ENCODE results near the gene PCGF2.
A peak's percentile ranks its signal among the peaks of the same experiment; 100 is the strongest.

Gene PCGF2

GRCh38 chr17:38703742-38704605 is 44.2 kb downstream of the PCGF2 start (continued):
- TF ChIP-seq ZNF146 (tag by site-specific recombination; IDR thresholded peaks at IDR 0.05): 0 out of 2 replicates have a peak, but pooled peaks have one; percentile 3
- TF ChIP-seq ZNF211 (tag by site-specific recombination; IDR thresholded peaks at IDR 0.05; ENCODE audit: low read depth): no peak
- TF ChIP-seq GLI4 (tag by site-specific recombination; IDR thresholded peaks at IDR 0.05): no peak; the same call in 1 of the 2 replicates
- peak; percentile 52 for TF ChIP-seq OSR2 (tag by site-specific recombination; IDR thresholded peaks at IDR 0.05)
- TF ChIP-seq ZNF600 (tag by site-specific recombination; IDR thresholded peaks at IDR 0.05): peak; percentile 66; the same call in 1 of the 2 replicates
- TF ChIP-seq ELK4 (IDR thresholded peaks at IDR 0.05; ENCODE audit: borderline replicate concordance, low read depth, low read length): no peak; the same call in 1 of the 2 replicates
- peak; percentile 72 for TF ChIP-seq ZNF623 (tag by site-specific recombination; IDR thresholded peaks at IDR 0.05)
- TF ChIP-seq ZNF341 (tag by site-specific recombination; IDR thresholded peaks at IDR 0.05; ENCODE audit: low read depth): peak; percentile 77
- TF ChIP-seq ZNF510 (tag by site-specific recombination; IDR thresholded peaks at IDR 0.05; ENCODE audit: insufficient replicate concordance): no peak
- TF ChIP-seq IKZF3 (tag by site-specific recombination; IDR thresholded peaks at IDR 0.05): peak; percentile 89
- TF ChIP-seq ZNF248 (tag by site-specific recombination; IDR thresholded peaks at IDR 0.05): no peak
- TF ChIP-seq ZXDB (tag by site-specific recombination; IDR thresholded peaks at IDR 0.05): peak; percentile 56
- TF ChIP-seq ZNF768 (tag by site-specific recombination; IDR thresholded peaks at IDR 0.05): no peak
- TF ChIP-seq KLF9 (tag by site-specific recombination; IDR thresholded peaks at IDR 0.05; ENCODE audit: low read depth): peak; percentile 77
- TF ChIP-seq ZNF692 (tag by site-specific recombination; IDR thresholded peaks at IDR 0.05): peak; percentile 97
- TF ChIP-seq KLF16 (tag by site-specific recombination; IDR thresholded peaks at IDR 0.05): peak; percentile 91
- TF ChIP-seq, protein P1, sequence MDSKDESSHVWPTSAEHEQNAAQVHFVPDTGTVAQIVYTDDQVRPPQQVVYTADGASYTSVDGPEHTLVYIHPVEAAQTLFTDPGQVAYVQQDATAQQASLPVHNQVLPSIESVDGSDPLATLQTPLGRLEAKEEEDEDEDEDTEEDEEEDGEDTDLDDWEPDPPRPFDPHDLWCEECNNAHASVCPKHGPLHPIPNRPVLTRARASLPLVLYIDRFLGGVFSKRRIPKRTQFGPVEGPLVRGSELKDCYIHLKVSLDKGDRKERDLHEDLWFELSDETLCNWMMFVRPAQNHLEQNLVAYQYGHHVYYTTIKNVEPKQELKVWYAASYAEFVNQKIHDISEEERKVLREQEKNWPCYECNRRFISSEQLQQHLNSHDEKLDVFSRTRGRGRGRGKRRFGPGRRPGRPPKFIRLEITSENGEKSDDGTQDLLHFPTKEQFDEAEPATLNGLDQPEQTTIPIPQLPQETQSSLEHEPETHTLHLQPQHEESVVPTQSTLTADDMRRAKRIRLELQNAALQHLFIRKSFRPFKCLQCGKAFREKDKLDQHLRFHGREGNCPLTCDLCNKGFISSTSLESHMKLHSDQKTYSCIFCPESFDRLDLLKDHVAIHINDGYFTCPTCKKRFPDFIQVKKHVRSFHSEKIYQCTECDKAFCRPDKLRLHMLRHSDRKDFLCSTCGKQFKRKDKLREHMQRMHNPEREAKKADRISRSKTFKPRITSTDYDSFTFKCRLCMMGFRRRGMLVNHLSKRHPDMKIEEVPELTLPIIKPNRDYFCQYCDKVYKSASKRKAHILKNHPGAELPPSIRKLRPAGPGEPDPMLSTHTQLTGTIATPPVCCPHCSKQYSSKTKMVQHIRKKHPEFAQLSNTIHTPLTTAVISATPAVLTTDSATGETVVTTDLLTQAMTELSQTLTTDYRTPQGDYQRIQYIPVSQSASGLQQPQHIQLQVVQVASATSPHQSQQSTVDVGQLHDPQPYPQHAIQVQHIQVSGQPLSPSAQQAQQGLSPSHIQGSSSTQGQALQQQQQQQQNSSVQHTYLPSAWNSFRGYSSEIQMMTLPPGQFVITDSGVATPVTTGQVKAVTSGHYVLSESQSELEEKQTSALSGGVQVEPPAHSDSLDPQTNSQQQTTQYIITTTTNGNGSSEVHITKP (tag by site-specific recombination; IDR thresholded peaks at IDR 0.05): peak; percentile 80
- TF ChIP-seq ZBTB26 (tag by site-specific recombination; optimal IDR thresholded peaks at IDR 0.05): peak; percentile 26
- TF ChIP-seq ZNF354C (tag by site-specific recombination; IDR thresholded peaks at IDR 0.05; ENCODE audit: borderline replicate concordance, low read depth): no peak
- no peak for TF ChIP-seq ZNF174 (tag by site-specific recombination; IDR thresholded peaks at IDR 0.05)
- TF ChIP-seq ZSCAN16 (tag by site-specific recombination; IDR thresholded peaks at IDR 0.05): no peak
- TF ChIP-seq, protein P2, sequence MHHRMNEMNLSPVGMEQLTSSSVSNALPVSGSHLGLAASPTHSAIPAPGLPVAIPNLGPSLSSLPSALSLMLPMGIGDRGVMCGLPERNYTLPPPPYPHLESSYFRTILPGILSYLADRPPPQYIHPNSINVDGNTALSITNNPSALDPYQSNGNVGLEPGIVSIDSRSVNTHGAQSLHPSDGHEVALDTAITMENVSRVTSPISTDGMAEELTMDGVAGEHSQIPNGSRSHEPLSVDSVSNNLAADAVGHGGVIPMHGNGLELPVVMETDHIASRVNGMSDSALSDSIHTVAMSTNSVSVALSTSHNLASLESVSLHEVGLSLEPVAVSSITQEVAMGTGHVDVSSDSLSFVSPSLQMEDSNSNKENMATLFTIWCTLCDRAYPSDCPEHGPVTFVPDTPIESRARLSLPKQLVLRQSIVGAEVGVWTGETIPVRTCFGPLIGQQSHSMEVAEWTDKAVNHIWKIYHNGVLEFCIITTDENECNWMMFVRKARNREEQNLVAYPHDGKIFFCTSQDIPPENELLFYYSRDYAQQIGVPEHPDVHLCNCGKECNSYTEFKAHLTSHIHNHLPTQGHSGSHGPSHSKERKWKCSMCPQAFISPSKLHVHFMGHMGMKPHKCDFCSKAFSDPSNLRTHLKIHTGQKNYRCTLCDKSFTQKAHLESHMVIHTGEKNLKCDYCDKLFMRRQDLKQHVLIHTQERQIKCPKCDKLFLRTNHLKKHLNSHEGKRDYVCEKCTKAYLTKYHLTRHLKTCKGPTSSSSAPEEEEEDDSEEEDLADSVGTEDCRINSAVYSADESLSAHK (tag by site-specific recombination; IDR thresholded peaks at IDR 0.05): 0 out of 2 replicates have a peak, but pooled peaks have one; percentile 42
- TF ChIP-seq ZNF626 (tag by site-specific recombination; IDR thresholded peaks at IDR 0.05): no peak
- peak; percentile 74 for TF ChIP-seq ZNF24 (tag by site-specific recombination; IDR thresholded peaks at IDR 0.05)
- TF ChIP-seq ZBTB20 (tag by site-specific recombination; IDR thresholded peaks at IDR 0.05): peak; percentile 86
- TF ChIP-seq ZBTB21 (tag by site-specific recombination; IDR thresholded peaks at IDR 0.05): 0 out of 2 replicates have a peak, but pooled peaks have one; percentile 17
- TF ChIP-seq, protein P3, sequence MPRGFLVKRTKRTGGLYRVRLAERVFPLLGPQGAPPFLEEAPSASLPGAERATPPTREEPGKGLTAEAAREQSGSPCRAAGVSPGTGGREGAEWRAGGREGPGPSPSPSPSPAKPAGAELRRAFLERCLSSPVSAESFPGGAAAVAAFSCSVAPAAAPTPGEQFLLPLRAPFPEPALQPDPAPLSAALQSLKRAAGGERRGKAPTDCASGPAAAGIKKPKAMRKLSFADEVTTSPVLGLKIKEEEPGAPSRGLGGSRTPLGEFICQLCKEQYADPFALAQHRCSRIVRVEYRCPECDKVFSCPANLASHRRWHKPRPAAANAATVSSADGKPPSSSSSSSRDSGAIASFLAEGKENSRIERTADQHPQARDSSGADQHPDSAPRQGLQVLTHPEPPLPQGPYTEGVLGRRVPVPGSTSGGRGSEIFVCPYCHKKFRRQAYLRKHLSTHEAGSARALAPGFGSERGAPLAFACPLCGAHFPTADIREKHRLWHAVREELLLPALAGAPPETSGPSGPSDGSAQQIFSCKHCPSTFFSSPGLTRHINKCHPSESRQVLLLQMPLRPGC (tag by site-specific recombination; IDR thresholded peaks at IDR 0.05): no peak
- peak; percentile 6; the same call in 1 of the 2 replicates for TF ChIP-seq ZBTB1 (tag by site-specific recombination; IDR thresholded peaks at IDR 0.05)
